ENCODE results near the gene TEX26.

TEX26 gene

GRCh38 chr13:30997697-30998096 is 65.2 kb downstream of the TEX26 start (continued):
- TF ChIP-seq PRDM10 (tag by site-specific recombination; IDR thresholded peaks at IDR 0.05), result no peak
- TF ChIP-seq ZBTB17 (tag by site-specific recombination; IDR thresholded peaks at IDR 0.05), result no peak
- TF ChIP-seq ZBTB21 (tag by site-specific recombination; IDR thresholded peaks at IDR 0.05), result no peak
- TF ChIP-seq ZNF558 (tag by site-specific recombination; IDR thresholded peaks at IDR 0.05), result no peak

- no peaks in the 10 kb centered on the region for H3K4me1 ChIP-seq (ENCODE audit: control insufficient read depth, insufficient read depth, low read length)
- TF ChIP-seq ZNF560 (tag by site-specific recombination; IDR thresholded peaks at IDR 0.05; ENCODE audit: borderline replicate concordance) (no peak), ZNF621 (tag by site-specific recombination; IDR thresholded peaks at IDR 0.05) (no peak), ZNF747 (tag by site-specific recombination; IDR thresholded peaks at IDR 0.05) (no peak), ZNF837 (tag by site-specific recombination; IDR thresholded peaks at IDR 0.05) (no peak), ZXDB (tag by site-specific recombination; IDR thresholded peaks at IDR 0.05) (no peak), ZNF518A (tag by site-specific recombination; conservative IDR thresholded peaks at IDR 0.05; ENCODE audit: low read depth) (no peak), ZBTB8A (tag by site-specific recombination; IDR thresholded peaks at IDR 0.05) (no peak), ZNF362 (tag by site-specific recombination; IDR thresholded peaks at IDR 0.05) (no peak), AEBP2 (tag by site-specific recombination; IDR thresholded peaks at IDR 0.05; ENCODE audit: borderline replicate concordance) (no peak), GFI1B (tag by site-specific recombination; IDR thresholded peaks at IDR 0.05) (no peak), ZNF169 (tag by site-specific recombination; IDR thresholded peaks at IDR 0.05) (no peak), ZNF350 (tag by site-specific recombination; IDR thresholded peaks at IDR 0.05) (no peak), ZNF704 (tag by site-specific recombination; IDR thresholded peaks at IDR 0.05) (no peak), ZNF629 (tag by site-specific recombination; IDR thresholded peaks at IDR 0.05) (no peak)
- no peak overlapping the region for H3K27ac ChIP-seq (ENCODE audit: extremely low read depth, low read depth, low read length)
- ChIA-PET CTCF (no interaction called here), POLR2A (no interaction called here)
- no peaks in the 10 kb centered on the region for H3K9me3 ChIP-seq (ENCODE audit: control insufficient read depth, insufficient read depth, low read depth, low read length)
- H3K36me3 ChIP-seq (ENCODE audit: control insufficient read depth in 2 of 2, insufficient read depth in 1 of 2, low read length in 2 of 2), result no peaks in the 10 kb centered on the region
- no peak overlapping the region for H3K4me3 ChIP-seq (ENCODE audit: low read depth, low read length)
These were observed 66.0 kb downstream of the TEX26 start for GRCh38 chr13:30998136-30999088.
